GM23338 (cell line): ENCODE measurements around the gene HGFAC. TPM values are rescaled to one million over a fixed set of nuclear protein-coding genes. Genes with fewer than 3 reads are reported as not detected.

ENCODE experiments used
- ATAC-seq: fragments of 200-7000 bp; cut with Tn5 transposase; 3 replicates; pipeline ENCODE4 v1.9.1; 2020
- DNase-seq: peaks from one replicate; pipeline ENCODE4 v3.0.0-alpha.2; 2015; ENCODE audit warnings: low spot score
- H2AFZ ChIP-seq: fragments of 200-600 bp; sonication (generic); 2 replicates; pipeline ENCODE4 v1.8.0; 2016; ENCODE audit warnings: antibody characterized with exemption, mild to moderate bottlenecking, moderate library complexity
- H3F3A ChIP-seq: fragments of 200-600 bp; sonication (generic); replicated peaks from 2 replicates; pipeline ENCODE4 v1.8.0; 2017; ENCODE audit warnings: antibody characterized with exemption, mixed run types, low read depth
- H3K27ac ChIP-seq: fragments of 200-600 bp; sonication (generic); 2 replicates; pipeline ENCODE4 v1.6.1; 2016; ENCODE audit warnings: low read depth
- H3K27me3 ChIP-seq: fragments of 200-600 bp; sonication (generic); 2 replicates; pipeline ENCODE4 v1.8.0; 2016; ENCODE audit warnings: mild to moderate bottlenecking, mixed run types, moderate library complexity; ENCODE audit not compliant: insufficient read depth
- H3K36me3 ChIP-seq: fragments of 200-600 bp; sonication (generic); 2 replicates; pipeline ENCODE4 v1.8.0; 2016; ENCODE audit warnings: mild to moderate bottlenecking; ENCODE audit not compliant: insufficient read depth
- H3K4me1 ChIP-seq: fragments of 200-600 bp; sonication (generic); 2 replicates; pipeline ENCODE4 v1.8.0; 2016; ENCODE audit warnings: mild to moderate bottlenecking, moderate library complexity; ENCODE audit not compliant: insufficient read depth
- H3K4me2 ChIP-seq: fragments of 200-600 bp; sonication (generic); 2 replicates; pipeline ENCODE4 v1.7.1; 2017; ENCODE audit warnings: mixed run types
- H3K4me3 ChIP-seq: fragments of 200-600 bp; sonication (generic); 2 replicates; pipeline ENCODE4 v1.6.1; 2016; ENCODE audit warnings: mixed run types
- H3K79me2 ChIP-seq: fragments of 200-600 bp; sonication (generic); replicated peaks from 2 replicates; pipeline ENCODE4 v1.8.0; 2017; ENCODE audit warnings: mild to moderate bottlenecking; ENCODE audit not compliant: insufficient read depth
- H3K9me2 ChIP-seq: fragments of 200-600 bp; sonication (generic); 2 replicates; pipeline ENCODE4 v1.8.0; 2017; ENCODE audit not compliant: insufficient read depth
- H4K20me1 ChIP-seq: fragments of 200-600 bp; sonication (generic); replicated peaks from 2 replicates; pipeline ENCODE4 v1.8.0; 2017; ENCODE audit warnings: mild to moderate bottlenecking; ENCODE audit not compliant: insufficient read depth
- H3K27ac Mint-ChIP-seq: 2 replicates; pipeline ENCODE4 v1.8.0; 2020; ENCODE audit warnings: inconsistent platforms, mild to moderate bottlenecking, moderate library complexity, mixed read lengths
- H3K27me3 Mint-ChIP-seq: 3 replicates; pipeline ENCODE4 v1.8.0; 2022; ENCODE audit warnings: low read depth, mild to moderate bottlenecking, moderate library complexity, mixed read lengths, inconsistent platforms; ENCODE audit not compliant: insufficient read depth, poor library complexity
- H3K36me3 Mint-ChIP-seq: 3 replicates; pipeline ENCODE4 v1.8.0; 2021; ENCODE audit warnings: low read depth, mild to moderate bottlenecking, inconsistent platforms, moderate library complexity, mixed read lengths
- H3K4me1 Mint-ChIP-seq: 3 replicates; pipeline ENCODE4 v1.8.0; 2020; ENCODE audit warnings: mild to moderate bottlenecking, inconsistent platforms, mixed read lengths
- H3K4me3 Mint-ChIP-seq: 3 replicates; pipeline ENCODE4 v1.8.0; 2021; ENCODE audit warnings: moderate library complexity, mild to moderate bottlenecking, inconsistent platforms, mixed read lengths
- H3K9me3 Mint-ChIP-seq: 3 replicates; pipeline ENCODE4 v1.8.0; 2020; ENCODE audit warnings: moderate library complexity, mild to moderate bottlenecking, inconsistent platforms, mixed read lengths
- CREB1 ChIP-seq: fragments of 250-450 bp; sonication (Bioruptor Pico); IDR thresholded peaks from 2 replicates; pipeline ENCODE4 v1.5.0; 2020; ENCODE audit warnings: low read depth, mild to moderate bottlenecking, moderate library complexity
- CTCF ChIP-seq, 2 experiments: fragments of 200-600 bp in 1 of 2; sonication (generic) in 1 of 2; conservative IDR thresholded peaks; 2 replicates each; pipeline versions ENCODE4 v1.5.1 to v1.6.1; 2016 to 2017; ENCODE audit warnings: antibody characterized with exemption in 2 of 2, low read depth in 2 of 2, mild to moderate bottlenecking in 2 of 2, moderate library complexity in 1 of 2
- EZH2 ChIP-seq: fragments of 200-600 bp; sonication (generic); IDR thresholded peaks from one replicate; pipeline ENCODE4 v1.8.0; 2017; ENCODE audit warnings: antibody characterized with exemption, mild to moderate bottlenecking, low read depth; ENCODE audit not compliant: unreplicated experiment
- EZH2phosphoT487 ChIP-seq: fragments of 200-600 bp; sonication (generic); IDR thresholded peaks from one replicate; pipeline ENCODE4 v1.8.1; 2018; ENCODE audit warnings: antibody characterized with exemption; ENCODE audit not compliant: unreplicated experiment
- JUNB ChIP-seq: IDR thresholded peaks from one replicate; pipeline ENCODE4 v1.6.1; 2016; ENCODE audit warnings: antibody characterized with exemption; ENCODE audit not compliant: unreplicated experiment
- NANOG ChIP-seq: IDR thresholded peaks from 2 replicates; pipeline ENCODE4 v1.6.1; 2016; ENCODE audit warnings: antibody characterized with exemption, borderline replicate concordance
- REST ChIP-seq: IDR thresholded peaks from one replicate; pipeline ENCODE4 v1.6.1; 2018; ENCODE audit warnings: antibody characterized with exemption; ENCODE audit not compliant: unreplicated experiment
- STAT1 ChIP-seq: IDR thresholded peaks from one replicate; pipeline ENCODE4 v1.6.1; 2016; ENCODE audit warnings: antibody characterized with exemption; ENCODE audit not compliant: unreplicated experiment
- ZNF114 ChIP-seq: fragments of 250-450 bp; sonication (Bioruptor Pico); IDR thresholded peaks from 2 replicates; pipeline ENCODE4 v1.5.0; 2020; ENCODE audit warnings: mild to moderate bottlenecking, moderate library complexity
- ZNF331 ChIP-seq: fragments of 250-450 bp; sonication (Bioruptor Pico); IDR thresholded peaks from 2 replicates; pipeline ENCODE4 v1.5.0; 2020; ENCODE audit warnings: low read depth, mild to moderate bottlenecking, moderate library complexity
- ZNF462 ChIP-seq: fragments of 250-450 bp; sonication (Bioruptor Pico); IDR thresholded peaks from 2 replicates; pipeline ENCODE4 v1.5.0; 2020; ENCODE audit warnings: mild to moderate bottlenecking, moderate library complexity
- polyA plus RNA-seq: library from polyadenylated mRNA; unstranded; fragments of >200 nt; fragmentation: Nextera tagmentation; extraction: Ambion mirVana; gene quantifications from 2 replicates; pipeline ENCODE4 v1.2.1, GENCODE V29; 2016
- total RNA-seq: library from RNA; depleted of rRNA; stranded (reverse); fragments of >200 nt; shearing (Covaris generic); gene quantifications from 2 replicates; pipeline ENCODE4 v1.2.3, GENCODE V29; 2014

Gene HGFAC
- total and polyA plus RNA-seq, 2 experiments from 2014 or later = 0.94 TPM; not detected in 1

GRCh38 chr4:3393171-3393570, 48.6 kb upstream of the HGFAC start:
- H3K9me2 ChIP-seq = no peaks in the 10 kb centered on the region
- no peaks in the 10 kb centered on the region for H3K27me3 ChIP-seq
- H2AFZ ChIP-seq = no peak overlapping the region
- H3K27ac Mint-ChIP-seq = no peak overlapping the region
- H3K79me2 ChIP-seq = no peaks in the 10 kb centered on the region
- H3K4me1 ChIP-seq = peaks cover 18% of the 10 kb centered on the region
- H4K20me1 ChIP-seq = no peaks in the 10 kb centered on the region
- H3K27ac ChIP-seq = no peak overlapping the region
- no peaks in the 10 kb centered on the region for H3K36me3 ChIP-seq
- peaks cover 5% of the 10 kb centered on the region for H3K27me3 Mint-ChIP-seq
- no peak overlapping the region for H3K4me3 Mint-ChIP-seq
- TF ChIP-seq EZH2phosphoT487 (no peak), ZNF331 (no peak), STAT1 (no peak), CREB1 (CRISPR knock-in tag) (no peak), ZNF114 (no peak), NANOG (no peak), EZH2 (no peak), REST (no peak), ZNF462 (CRISPR knock-in tag) (no peak), CTCF (conservative IDR thresholded peaks at IDR 0.05; ENCODE audit: low read depth in 2 of 2) (no peak), JUNB (no peak)
- H3K9me3 Mint-ChIP-seq = peaks cover 7% of the 10 kb centered on the region; the same call in 2 of the 3 replicates
- no peaks in the 10 kb centered on the region for H3F3A ChIP-seq
- DNase-seq = no peak
- no peak overlapping the region for H3K4me3 ChIP-seq
- peaks cover 7% of the 10 kb centered on the region; the same call in 1 of the 3 replicates for H3K36me3 Mint-ChIP-seq
- H3K4me1 Mint-ChIP-seq = peaks cover 36% of the 10 kb centered on the region
- H3K4me2 ChIP-seq = no peak overlapping the region
- no peak for ATAC-seq
